Testis (tissue), 3 donors: Measurements from ENCODE around the gene ANKRD44. TPM values are rescaled to one million over a fixed set of nuclear protein-coding genes. Genes with fewer than 3 reads are reported as not detected.

Source experiments
- DNase-seq: peaks from one replicate; pipeline ENCODE4 v3.0.0-alpha.2; 2019
- H3K27ac ChIP-seq, 2 donors: fragments of 200-600 bp; sonication (generic); one replicate each; pipeline ENCODE4 v1.5.1; 2019
- H3K27me3 ChIP-seq: fragments of 200-600 bp; sonication (generic); one replicate; pipeline ENCODE4 v1.5.1; 2019
- H3K36me3 ChIP-seq: fragments of 200-600 bp; sonication (generic); one replicate; pipeline ENCODE4 v1.5.1; 2017; ENCODE audit warnings: low read depth; ENCODE audit errors: missing control alignments
- H3K4me1 ChIP-seq: fragments of 200-600 bp; sonication (generic); one replicate; pipeline ENCODE4 v1.5.1; 2019
- H3K4me3 ChIP-seq, 2 donors: fragments of 200-600 bp; sonication (generic); one replicate each; pipeline ENCODE4 v1.5.1; 2017 to 2019
- H3K9me3 ChIP-seq: fragments of 200-600 bp; sonication (generic); one replicate; pipeline ENCODE4 v1.5.1; 2017
- POLR2A ChIP-seq: fragments of 450-650 bp; IDR thresholded peaks from one replicate; pipeline ENCODE4 v1.6.1; 2017; ENCODE audit warnings: antibody characterized with exemption, mild to moderate bottlenecking, moderate library complexity
- WGBS, 2 donors: methylation state at CpG; one replicate each; pipeline ENCODE4 v1.1.5; 2018; 5-methylcytosine and 5-hydroxymethylcytosine counted together
- intact Hi-C: fragments of 100-400 bp; cut with DNase I; formaldehyde crosslinking; loops from one replicate; pipeline ENCODE4 v1.15.1; 2023; ENCODE audit warnings: low total_unique reads
- polyA plus RNA-seq: library from polyadenylated mRNA; stranded (reverse); fragments of 350-450 nt; fragmentation: Illumina TruSeq; extraction: RNeasy Lipid Tissue Mini Kit (QIAGEN cat#74804); gene quantifications from one replicate; pipeline ENCODE4 v1.2.3, GENCODE V29; 2014; ENCODE audit warnings: low read depth, low replicate concordance; ENCODE audit not compliant: insufficient read depth
- total RNA-seq, 2 donors: library from RNA; depleted of rRNA; stranded (reverse); fragments of >200 nt; gene quantifications; one replicate each; pipeline ENCODE4 v1.2.3, GENCODE V29; 2016
- TF ChIP-seq, protein P1 (sequence below), 3 experiments: fragments of 450-650 bp in 2 of 3; fragments of 200-600 bp in 1 of 3; sonication (generic) in 1 of 3; IDR thresholded peaks; one replicate each; pipeline ENCODE4 v1.5.1; 2016 to 2019; ENCODE audit warnings: antibody characterized with exemption in 3 of 3, mild to moderate bottlenecking in 2 of 3, moderate library complexity in 1 of 3

The ANKRD44 gene
- total and polyA plus RNA-seq, 3 donors from 2014 or later: 11.2 to 14.5 (median 11.5) TPM

DNA sequence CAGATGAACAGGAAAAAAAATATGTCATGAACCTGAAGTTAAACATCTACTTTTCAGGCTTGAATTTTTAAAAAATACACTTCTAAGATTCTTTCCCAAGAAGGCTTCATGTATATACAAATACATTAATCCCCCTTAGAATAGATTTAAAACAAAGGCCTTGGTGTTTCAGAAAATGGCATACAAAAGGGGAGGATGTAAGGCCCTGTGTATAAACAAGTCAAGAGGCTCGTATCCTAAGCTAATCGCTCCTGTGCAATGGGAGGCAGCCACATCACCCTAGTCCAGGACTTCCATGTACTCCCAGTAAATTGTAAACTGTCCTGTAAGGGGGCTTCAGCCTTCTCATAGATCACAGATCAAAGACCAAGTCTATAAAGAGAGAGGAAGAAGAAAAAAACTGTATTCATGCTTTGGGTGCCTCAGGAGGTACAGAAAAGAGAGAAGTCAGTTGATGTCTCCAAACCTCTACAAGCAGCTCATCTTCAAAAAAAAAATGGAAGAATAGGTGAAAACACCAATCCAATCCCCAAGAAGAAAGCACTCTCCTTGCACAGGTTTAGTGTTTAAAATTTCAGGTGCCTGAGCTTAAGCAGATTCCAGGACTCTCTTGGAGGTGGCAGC lies 53.9 kb downstream of the ANKRD44 start:
- intact Hi-C loops: no loop called here
- H3K36me3 ChIP-seq: no peaks in the 10 kb centered on the region
- DNase-seq: no peak
- H3K4me3 ChIP-seq: no peak overlapping the region
- H3K27ac ChIP-seq: no peak overlapping the region
- 63 to 79% methylated on average over 2 of the region's 2 CpGs for WGBS, 2 donors
- no peaks in the 10 kb centered on the region for H3K4me1 ChIP-seq
- no peak for TF ChIP-seq POLR2A
- TF ChIP-seq, protein P1, sequence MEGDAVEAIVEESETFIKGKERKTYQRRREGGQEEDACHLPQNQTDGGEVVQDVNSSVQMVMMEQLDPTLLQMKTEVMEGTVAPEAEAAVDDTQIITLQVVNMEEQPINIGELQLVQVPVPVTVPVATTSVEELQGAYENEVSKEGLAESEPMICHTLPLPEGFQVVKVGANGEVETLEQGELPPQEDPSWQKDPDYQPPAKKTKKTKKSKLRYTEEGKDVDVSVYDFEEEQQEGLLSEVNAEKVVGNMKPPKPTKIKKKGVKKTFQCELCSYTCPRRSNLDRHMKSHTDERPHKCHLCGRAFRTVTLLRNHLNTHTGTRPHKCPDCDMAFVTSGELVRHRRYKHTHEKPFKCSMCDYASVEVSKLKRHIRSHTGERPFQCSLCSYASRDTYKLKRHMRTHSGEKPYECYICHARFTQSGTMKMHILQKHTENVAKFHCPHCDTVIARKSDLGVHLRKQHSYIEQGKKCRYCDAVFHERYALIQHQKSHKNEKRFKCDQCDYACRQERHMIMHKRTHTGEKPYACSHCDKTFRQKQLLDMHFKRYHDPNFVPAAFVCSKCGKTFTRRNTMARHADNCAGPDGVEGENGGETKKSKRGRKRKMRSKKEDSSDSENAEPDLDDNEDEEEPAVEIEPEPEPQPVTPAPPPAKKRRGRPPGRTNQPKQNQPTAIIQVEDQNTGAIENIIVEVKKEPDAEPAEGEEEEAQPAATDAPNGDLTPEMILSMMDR (IDR thresholded peaks at IDR 0.05): no peak
- no peaks in the 10 kb centered on the region for H3K27me3 ChIP-seq
- no peaks in the 10 kb centered on the region for H3K9me3 ChIP-seq

DNA sequence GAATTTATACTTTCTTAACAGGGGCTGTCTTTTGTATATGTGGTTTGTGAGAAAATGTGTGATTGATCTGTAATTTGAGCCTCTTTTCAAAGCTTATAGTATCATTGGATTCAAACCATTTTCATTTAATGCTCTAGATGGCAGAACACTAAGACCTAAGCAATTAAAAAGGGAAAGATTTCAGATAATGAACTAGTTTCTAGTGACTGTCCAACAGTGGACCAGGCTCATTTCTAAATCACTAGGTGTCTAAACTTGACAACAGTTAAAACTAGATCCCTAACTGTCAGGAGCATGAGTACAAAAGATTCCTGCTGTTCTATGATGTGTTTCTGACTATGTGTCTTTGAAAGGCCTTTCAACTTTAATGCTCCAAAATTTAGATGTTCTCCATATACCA lies 54.6 kb downstream of the ANKRD44 start:
- intact Hi-C loops: no loop called here
- H3K27me3 ChIP-seq: no peaks in the 10 kb centered on the region
- H3K4me3 ChIP-seq: no peak overlapping the region
- DNase-seq: no peak
- no peaks in the 10 kb centered on the region for H3K9me3 ChIP-seq
- TF ChIP-seq POLR2A: no peak
- H3K4me1 ChIP-seq: no peaks in the 10 kb centered on the region
- H3K27ac ChIP-seq: no peak overlapping the region
- H3K36me3 ChIP-seq: no peaks in the 10 kb centered on the region

DNA sequence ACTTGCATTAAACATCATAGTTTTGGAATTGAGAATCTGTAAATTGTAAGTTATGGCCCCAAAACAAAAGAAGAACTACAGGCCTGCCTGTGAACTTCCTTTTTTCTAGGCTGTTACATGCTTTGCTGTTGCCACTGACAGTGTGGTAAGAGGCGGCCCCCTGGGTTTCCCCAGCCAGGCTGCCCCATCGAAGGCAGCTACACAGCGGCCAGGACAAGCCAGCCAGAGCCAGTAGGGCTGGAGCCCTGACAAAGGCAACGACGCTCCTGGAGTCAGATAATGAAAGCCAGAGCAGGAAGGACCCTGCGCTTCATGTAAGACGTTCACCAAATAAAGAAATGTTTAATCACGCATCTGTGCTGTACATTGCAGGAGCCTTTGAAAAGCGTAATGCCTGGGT lies 55.0 kb downstream of the ANKRD44 start:
- TF ChIP-seq, protein P1 (IDR thresholded peaks at IDR 0.05): no peak
- no peak for TF ChIP-seq POLR2A
- Histone ChIP-seq H3K4me1 (no peaks in the 10 kb centered on the region), H3K27ac (no peak overlapping the region), H3K4me3 (no peak overlapping the region), H3K36me3 (no peaks in the 10 kb centered on the region), H3K27me3 (no peaks in the 10 kb centered on the region), H3K9me3 (no peaks in the 10 kb centered on the region)
- DNase-seq: peak; percentile 26
- intact Hi-C loops: no loop called here
- WGBS, 2 donors: 47 to 58% methylated on average over 9 of the region's 9 CpGs

GRCh38 chr2:197254776-197255530 lies 55.6 kb downstream of the ANKRD44 start:
- Histone ChIP-seq H3K36me3 (no peaks in the 10 kb centered on the region), H3K9me3 (no peaks in the 10 kb centered on the region), H3K4me3 (no peak overlapping the region), H3K27me3 (no peaks in the 10 kb centered on the region), H3K4me1 (no peaks in the 10 kb centered on the region), H3K27ac (no peak overlapping the region)
- no peak for DNase-seq
- intact Hi-C loops: no loop called here
- 68 to 81% methylated on average over 5 of the region's 5 CpGs for WGBS, 2 donors
- no peak for TF ChIP-seq POLR2A
- TF ChIP-seq, protein P1 (IDR thresholded peaks at IDR 0.05): no peak

DNA sequence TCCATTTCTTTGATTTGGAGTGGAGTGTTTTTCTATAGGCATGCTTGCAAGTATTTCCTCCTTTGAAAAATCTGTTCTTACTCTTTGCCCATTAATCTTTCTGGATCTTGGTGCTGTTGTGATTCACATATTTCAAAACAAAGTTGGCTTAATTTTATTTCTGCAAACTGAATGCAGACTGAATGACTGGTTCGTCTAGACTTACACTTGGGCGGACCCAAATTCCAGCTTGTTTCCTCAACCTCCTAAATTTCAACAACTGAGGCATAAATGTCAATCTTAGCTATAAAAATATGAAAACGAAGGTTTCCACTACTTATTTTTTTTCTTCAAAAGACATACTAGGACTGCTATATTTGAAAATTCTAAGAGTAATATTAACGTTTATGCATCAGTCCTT lies 59.0 kb downstream of the ANKRD44 start:
- Histone ChIP-seq H3K4me1 (no peaks in the 10 kb centered on the region), H3K4me3 (no peak overlapping the region), H3K36me3 (no peaks in the 10 kb centered on the region), H3K27ac (no peak overlapping the region), H3K27me3 (no peaks in the 10 kb centered on the region), H3K9me3 (no peaks in the 10 kb centered on the region)
- DNase-seq: no peak
- intact Hi-C loops: no loop called here
- WGBS, 2 donors: 60 to 61% methylated on average over 4 of the region's 4 CpGs
- TF ChIP-seq, protein P1 (IDR thresholded peaks at IDR 0.05): no peak
- no peak for TF ChIP-seq POLR2A
